ENCODE measurements around the gene SLC25A3.
"Not testable (repeated sequence)": the region's sequence is repeated elsewhere in the genome, so short reads cannot be mapped to it uniquely, and the experiment has no call there.

DNA sequence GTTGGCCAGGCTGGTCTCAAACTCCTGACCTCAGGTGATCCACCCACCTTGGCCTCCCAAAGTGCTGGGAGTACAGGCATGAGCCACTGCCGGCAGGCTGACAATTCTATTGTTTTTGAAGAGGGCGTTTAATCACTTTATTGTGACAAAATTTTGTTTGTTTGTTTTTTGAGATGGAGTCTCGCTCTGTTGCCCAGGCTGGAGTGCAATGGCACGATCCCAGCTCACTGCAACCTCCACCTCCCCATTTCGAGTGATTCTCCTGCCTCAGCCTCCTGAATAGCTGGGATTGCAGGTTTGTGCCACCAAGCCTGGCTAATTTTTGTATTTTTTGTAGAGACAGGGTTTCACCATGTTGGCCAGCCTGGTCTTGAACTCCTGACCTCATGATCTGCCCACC, 49.3 kb downstream of the SLC25A3 start:
- TF ChIP-seq, protein P1, sequence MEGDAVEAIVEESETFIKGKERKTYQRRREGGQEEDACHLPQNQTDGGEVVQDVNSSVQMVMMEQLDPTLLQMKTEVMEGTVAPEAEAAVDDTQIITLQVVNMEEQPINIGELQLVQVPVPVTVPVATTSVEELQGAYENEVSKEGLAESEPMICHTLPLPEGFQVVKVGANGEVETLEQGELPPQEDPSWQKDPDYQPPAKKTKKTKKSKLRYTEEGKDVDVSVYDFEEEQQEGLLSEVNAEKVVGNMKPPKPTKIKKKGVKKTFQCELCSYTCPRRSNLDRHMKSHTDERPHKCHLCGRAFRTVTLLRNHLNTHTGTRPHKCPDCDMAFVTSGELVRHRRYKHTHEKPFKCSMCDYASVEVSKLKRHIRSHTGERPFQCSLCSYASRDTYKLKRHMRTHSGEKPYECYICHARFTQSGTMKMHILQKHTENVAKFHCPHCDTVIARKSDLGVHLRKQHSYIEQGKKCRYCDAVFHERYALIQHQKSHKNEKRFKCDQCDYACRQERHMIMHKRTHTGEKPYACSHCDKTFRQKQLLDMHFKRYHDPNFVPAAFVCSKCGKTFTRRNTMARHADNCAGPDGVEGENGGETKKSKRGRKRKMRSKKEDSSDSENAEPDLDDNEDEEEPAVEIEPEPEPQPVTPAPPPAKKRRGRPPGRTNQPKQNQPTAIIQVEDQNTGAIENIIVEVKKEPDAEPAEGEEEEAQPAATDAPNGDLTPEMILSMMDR (IDR thresholded peaks at IDR 0.05) = not testable (repeated sequence)
- not testable (repeated sequence) for TF ChIP-seq POLR2A (IDR thresholded peaks at IDR 0.05)
